Pulmonary artery endothelial cell (primary cell): ENCODE data around the gene UBQLN3. TPM values are rescaled to one million over a fixed set of nuclear protein-coding genes. Genes with fewer than 3 reads are reported as not detected.

Source experiments
- DNase-seq: peaks from one replicate; pipeline ENCODE4 v3.0.0-alpha.2; 2011; ENCODE audit warnings: low read depth, low spot score
- total RNA-seq: library from RNA; depleted of rRNA; stranded (reverse); fragments of >200 nt; gene quantifications from 2 replicates; pipeline ENCODE4 v1.2.3, GENCODE V29; 2014

The UBQLN3 gene
- not detected in 2 replicates for total RNA-seq

- DNase-seq: no peak
Observed at GRCh38 chr11:5509803-5510202, at the start of gene UBQLN3. TSS of gene UBQLN3 (minus strand) at chr11:5509957. CDS start at chr11:5509558, 399 bp downstream.

GRCh38 chr11:5557751-5558150, 48.0 kb upstream of the UBQLN3 start:
- DNase-seq: no peak

GRCh38 chr11:5556596-5557188, 46.9 kb upstream of the UBQLN3 start:
- DNase-seq: no peak

GRCh38 chr11:5553343-5553742, 43.6 kb upstream of the UBQLN3 start:
- DNase-seq: no peak

DNA sequence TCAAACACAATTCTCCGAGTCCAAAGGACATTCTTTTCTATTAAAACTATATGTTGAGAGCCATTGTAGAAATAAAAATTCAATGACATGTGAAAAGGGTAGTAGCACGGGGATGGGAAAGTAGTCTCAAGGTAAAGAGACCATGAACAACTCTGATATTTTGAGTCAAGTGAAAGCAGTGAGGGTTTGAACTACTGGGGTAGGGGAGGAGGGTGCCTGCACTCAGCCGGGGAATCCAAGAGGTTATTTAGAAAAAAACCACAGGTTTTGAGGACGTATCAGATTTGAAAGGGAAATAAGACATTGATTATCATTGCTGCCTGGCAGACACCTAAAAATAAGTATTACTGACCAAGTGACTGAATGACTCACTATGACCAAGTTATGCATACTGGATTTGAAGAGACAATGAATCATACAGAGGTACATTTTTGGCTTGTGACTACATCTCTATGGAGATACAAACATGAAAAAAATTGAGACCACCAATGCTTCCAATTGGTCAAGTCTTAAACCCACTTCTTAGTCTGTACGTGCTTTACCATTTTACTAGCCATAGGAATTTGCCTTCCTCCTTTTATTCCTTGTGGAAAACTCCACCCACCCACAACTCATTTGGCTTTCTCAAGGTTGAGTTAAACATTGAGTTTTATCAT, 40.8 kb upstream of the UBQLN3 start:
- no peak for DNase-seq

GRCh38 chr11:5548440-5548839, 38.7 kb upstream of the UBQLN3 start, which contains the start of gene OR52H1:
TSS of gene OR52H1 (minus strand) at chr11:5548540. CDS start at chr11:5545505, 3,035 bp downstream.
- DNase-seq: no peak

DNA sequence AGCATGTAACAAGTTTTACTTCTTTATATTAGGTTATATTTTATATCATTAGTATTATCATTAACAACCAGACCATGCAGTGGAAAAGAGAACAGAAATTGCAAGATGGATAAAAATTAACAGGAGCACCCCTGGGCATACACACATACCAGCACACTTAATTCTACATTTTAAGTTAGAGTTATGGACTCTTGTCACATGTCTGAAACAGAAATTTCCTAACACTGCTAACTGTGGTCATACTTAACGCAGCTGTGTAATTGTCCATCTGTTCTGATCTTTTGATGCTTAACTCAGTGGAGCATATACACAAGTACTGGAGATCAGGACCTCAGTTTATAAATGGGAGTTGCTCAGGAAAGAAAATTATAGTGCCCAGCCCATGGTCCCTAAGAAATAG, 38.2 kb upstream of the UBQLN3 start:
- no peak for DNase-seq

- no peak for DNase-seq
Observed at GRCh38 chr11:5546457-5546856, 36.7 kb upstream of the UBQLN3 start.

DNA sequence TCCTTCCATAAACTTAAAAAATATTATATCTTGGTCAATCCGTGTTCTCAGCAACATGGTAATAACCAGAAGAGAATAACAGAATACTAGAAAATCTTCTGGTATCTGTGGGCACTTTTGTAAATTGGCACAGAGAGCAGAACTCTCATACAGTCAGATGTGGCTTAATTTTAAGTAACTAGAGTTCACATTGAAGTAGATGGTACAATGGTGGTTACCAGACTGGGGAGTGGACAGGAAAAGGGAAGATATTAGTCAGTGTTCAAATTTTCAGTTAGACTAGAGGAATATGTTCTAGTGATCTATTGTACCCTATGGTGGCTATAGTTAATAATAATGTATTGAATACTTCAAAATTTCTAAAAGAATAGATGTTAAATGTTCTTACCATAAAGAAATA, 31.7 kb upstream of the UBQLN3 start:
- DNase-seq: no peak

DNA sequence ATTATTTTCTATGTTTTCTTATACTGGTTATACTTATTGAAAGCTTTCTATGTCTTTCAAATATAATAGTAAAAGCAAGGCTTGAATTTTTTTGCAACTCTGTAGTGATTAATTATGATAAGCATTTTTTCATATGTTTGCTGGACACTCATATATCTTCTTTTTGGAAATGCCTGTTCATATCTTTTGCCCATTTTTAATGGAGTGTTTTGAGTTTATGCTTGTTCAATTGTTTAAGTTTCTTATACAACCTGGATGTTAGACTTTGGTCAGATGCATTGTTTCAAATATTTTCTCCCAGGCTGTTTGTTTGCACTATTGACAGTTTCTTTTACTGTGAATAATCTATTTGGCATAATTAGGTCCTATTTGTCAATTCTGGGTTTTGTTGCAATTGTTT, 26.7 kb upstream of the UBQLN3 start:
- no peak for DNase-seq

DNA sequence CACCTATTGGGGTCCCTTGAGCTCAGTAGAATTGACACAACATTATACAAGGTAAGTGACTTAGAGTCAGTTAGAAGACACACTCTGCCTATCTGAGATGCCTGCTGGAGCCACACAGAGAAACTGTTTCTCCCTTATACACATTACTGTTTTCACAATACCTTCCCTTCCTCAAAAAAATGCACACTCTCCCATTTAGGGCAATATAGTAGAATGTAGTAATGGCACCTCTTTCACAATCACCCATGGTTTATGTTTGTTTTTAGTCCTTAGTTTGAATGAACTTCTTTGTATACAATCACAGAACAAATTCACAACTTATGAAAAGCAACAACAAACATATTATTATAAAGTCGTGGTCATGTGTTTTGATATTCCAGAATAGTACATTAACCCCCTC, 24.3 kb upstream of the UBQLN3 start:
- DNase-seq: no peak

GRCh38 chr11:5531053-5531831, 21.5 kb upstream of the UBQLN3 start:
- no peak for DNase-seq

- no peak for DNase-seq
Observed at GRCh38 chr11:5528495-5528894, 18.7 kb upstream of the UBQLN3 start.

- DNase-seq: no peak
Observed at GRCh38 chr11:5527716-5528115, 18.0 kb upstream of the UBQLN3 start.

DNA sequence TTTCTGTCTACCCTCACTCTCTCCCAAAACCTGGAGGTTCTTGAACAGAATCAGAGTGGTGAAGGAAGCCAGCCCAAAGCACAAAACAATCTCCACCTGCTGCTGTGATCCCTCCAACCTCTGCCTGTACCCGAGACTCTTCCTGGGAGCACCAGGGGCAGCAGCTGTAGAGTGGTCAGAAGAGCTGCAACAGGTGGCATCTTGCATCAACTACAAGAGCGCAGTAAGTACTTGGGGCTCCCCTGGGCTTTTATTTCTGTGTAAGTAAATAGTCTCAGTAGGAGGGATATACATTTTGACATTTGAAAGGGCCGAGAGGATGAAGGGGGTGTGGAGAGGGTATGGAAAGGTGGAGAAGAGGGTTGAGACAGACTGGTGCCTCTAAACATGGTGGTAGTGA, 15.0 kb upstream of the UBQLN3 start:
- no peak for DNase-seq

GRCh38 chr11:5522308-5522707, 12.6 kb upstream of the UBQLN3 start:
- DNase-seq: no peak

GRCh38 chr11:5521540-5521939, 11.8 kb upstream of the UBQLN3 start:
- DNase-seq: no peak

GRCh38 chr11:5516599-5516998, 6.8 kb upstream of the UBQLN3 start, which contains the start of gene UBQLNL:
TSS of gene UBQLNL (minus strand) at chr11:5516699. CDS start at chr11:5516441, 258 bp downstream.
- DNase-seq: no peak

DNA sequence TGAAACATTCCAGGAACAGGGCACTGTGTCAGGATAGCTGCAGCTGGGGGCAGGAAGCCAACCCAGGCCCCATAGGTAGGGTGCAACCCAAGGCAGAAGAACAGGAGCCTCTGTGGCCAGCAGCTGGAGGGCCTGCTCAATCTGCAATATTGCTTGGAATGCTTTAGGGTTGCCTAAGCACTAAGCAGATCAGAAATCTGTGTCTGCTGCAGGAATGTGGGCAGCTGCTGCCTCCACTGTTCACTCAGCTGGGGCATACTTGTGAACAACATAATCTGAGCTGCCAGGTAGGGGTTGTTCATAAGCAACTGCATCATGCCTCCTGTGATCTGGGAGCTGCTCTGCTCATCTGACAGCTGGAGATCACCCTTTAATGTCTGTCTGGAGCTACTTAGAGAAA, 5.1 kb upstream of the UBQLN3 start:
- DNase-seq: no peak

- DNase-seq: no peak
Observed at GRCh38 chr11:5508605-5509004, 1.2 kb downstream of the UBQLN3 start.

DNA sequence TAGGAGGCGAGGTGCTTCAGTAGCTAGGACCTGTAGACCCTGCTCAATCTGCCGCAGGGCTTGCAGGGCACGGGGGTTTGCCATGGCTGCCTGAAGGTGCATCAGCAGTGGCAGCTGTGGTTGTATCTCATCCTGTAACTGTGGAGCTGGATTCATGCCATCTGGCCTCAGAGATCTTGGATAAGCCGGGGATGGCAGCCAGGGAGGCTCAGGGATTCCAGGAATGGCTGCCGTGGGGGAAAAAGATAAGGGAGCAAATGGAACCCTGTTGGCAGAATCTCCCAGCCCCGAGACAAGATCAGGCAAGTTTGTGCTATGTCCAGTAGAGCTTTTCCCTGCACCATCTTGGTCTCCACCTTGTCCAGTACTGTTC, 1.8 kb downstream of the UBQLN3 start:
- DNase-seq: no peak

DNA sequence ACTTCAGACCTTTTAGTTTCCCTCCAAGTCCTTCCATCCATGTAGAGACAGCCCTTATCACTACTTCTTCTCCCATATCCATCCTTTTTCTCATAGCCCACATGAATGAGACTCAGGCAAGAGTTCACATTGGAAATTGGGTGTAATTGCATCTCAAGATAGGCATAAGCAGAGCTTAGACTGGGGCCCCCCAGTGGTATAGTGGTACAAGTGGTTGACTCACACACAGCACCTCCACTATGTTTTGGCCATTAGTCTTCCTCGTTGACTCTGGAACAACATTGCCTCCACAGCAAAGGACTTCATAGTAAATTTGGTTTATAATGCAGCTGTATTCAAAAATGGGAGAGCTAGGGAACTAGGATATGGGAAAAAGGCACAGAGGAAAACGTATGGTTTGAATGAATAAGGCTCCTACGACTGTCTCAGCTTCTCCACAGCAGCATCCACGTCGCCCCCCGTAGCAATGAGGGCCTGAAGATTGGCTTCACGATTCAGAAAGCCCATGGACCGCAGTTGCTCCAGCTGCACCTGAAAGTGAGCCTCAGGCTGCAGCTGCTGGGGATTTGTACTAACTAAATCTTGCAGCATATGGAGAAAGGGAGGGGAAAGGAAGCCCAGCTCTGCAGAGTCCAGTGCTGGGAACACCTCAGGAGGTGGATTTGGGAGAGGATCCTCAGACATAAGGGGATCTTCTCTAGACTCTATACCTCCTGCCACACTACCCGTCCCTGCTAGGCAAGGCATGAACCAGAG, 2.4 kb downstream of the UBQLN3 start:
- DNase-seq: no peak
